Measurements from ENCODE around the gene GLRX. TPM values are rescaled to one million over a fixed set of nuclear protein-coding genes. Genes with fewer than 3 reads are reported as not detected.

GLRX gene
- polyA plus RNA-seq, 2 of the 4 experiments (the other 2 are of a cell fraction): 106 to 329 TPM

DNA sequence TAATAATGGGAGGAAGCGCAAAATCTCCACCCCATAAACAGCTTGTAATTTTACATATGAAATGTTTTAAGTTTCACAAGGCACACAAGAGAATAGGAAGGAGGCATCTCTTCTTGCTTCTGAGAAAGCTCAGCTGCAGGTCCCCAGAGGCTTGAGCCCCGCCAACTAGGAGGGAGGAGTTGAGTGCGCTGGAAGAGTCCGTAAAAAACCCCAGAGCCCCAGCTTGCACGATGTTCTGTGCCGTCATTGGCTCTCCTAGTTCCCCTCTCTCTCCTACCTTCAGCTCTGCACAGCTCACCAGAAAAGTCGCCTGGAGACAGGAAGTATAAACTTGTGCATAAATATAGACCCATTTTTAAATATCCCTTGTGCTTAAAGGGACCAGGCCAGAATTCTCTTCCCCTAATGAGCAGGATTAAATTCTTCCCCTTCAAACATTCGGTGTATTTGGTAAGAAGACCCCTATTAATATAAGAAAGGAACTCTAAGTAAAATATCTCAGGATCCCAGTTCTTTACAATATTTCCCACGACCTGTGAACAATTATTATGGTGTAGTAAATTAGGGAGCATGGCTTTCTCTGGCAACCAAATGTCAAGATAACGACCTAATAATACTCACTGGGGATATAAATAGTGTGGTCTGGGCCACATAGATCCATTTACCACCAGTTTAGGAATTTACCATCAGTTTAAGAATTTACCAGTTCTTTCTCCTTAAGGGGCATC, 13.7 kb downstream of the GLRX start:
- no peak for TF ChIP-seq EP300 (IDR thresholded peaks at IDR 0.05)
- no peak for TF ChIP-seq CHD2 (IDR thresholded peaks at IDR 0.05; ENCODE audit: low read length, partially characterized antibody)
- ATAC-seq: no peak
- peaks cover 6% of the 10 kb centered on the region for H3K9me3 ChIP-seq
- no peak for FAIRE-seq
- no peak for DNase-seq (ENCODE audit: low read depth in 1 of 2, low spot score in 1 of 2)
- POLR2A ChIA-PET: no interaction called here
- 63% methylated on average over 10 of the region's 10 CpGs for WGBS (ENCODE audit: missing lambda C conversion rate)
- CTCF ChIA-PET: interaction anchor here (0.8 to 2.2 kb wide), 5 partner anchors 9 to 39 kb away, joined by 3 to 10 read pairs (median 3); partner anchors contain the start of gene GLRX
- peaks cover 67% of the 10 kb centered on the region for H3K4me1 ChIP-seq
- peak overlapping the region; percentile 38 for H3K4me2 ChIP-seq
- H3K4me3 ChIP-seq: no peak overlapping the region
- H3K27ac ChIP-seq: peak overlapping the region; percentile 70 to 75

DNA sequence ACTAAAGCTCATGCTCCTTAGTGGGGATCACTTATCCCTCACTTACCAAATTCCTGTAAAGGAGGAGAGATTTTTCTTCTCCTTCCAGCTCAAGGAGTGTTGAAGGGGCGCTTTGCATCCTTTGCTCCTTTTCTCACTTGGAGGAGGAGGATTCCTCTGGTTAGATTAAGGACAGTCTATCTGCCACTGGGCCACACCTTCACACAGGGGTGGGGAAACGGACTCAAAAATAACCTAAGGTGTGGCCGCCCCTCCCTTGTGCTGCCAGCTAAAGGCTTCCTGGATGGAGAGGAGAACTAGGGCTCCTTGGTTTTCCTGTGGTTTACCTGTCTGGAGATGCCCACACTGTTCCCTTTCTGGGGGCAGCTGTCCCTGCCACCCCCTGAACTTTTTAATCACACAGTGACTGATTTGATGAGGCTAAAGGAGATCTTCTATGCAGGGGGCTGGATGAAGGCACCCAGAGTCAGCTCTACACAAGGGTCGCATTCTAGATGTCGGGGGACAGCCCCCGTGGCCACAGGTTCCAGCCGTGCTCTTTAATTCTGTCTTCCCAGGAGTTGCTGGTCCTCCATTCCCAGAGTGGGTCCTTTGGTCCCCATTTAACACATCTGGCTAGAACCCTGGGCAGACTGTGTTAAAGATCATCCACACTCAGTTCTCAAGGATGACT, 14.4 kb downstream of the GLRX start:
- 85% methylated on average over 7 of the region's 7 CpGs for WGBS (ENCODE audit: missing lambda C conversion rate)
- no peak overlapping the region for H3K4me3 ChIP-seq
- DNase-seq (ENCODE audit: low read depth in 1 of 2, low spot score in 1 of 2) (no peak), ATAC-seq (no peak), FAIRE-seq (no peak)
- H3K27ac ChIP-seq: peak overlapping the region; percentile 33 to 70; a peak in 3 of 6 replicates
- ChIA-PET POLR2A (no interaction called here), CTCF (interaction anchor here (0.7 to 6.7 kb wide), 5 partner anchors 10 to 40 kb away, joined by 3 to 44 read pairs (median 3); no protein-coding TSS in a partner anchor)
- peaks cover 6% of the 10 kb centered on the region for H3K9me3 ChIP-seq
- peaks cover 69% of the 10 kb centered on the region for H3K4me1 ChIP-seq
- H3K4me2 ChIP-seq: no peak overlapping the region
- TF ChIP-seq ELK1 (IDR thresholded peaks at IDR 0.05; ENCODE audit: low read depth, low read length) (no peak), CBX2 (IDR thresholded peaks at IDR 0.05; ENCODE audit: borderline replicate concordance, low read depth) (no peak), MYC (IDR thresholded peaks at IDR 0.05; ENCODE audit: borderline replicate concordance, low read length) (no peak), EHMT2 (IDR thresholded peaks at IDR 0.05; ENCODE audit: low read depth) (no peak), HOXB5 (CRISPR knock-in tag; IDR thresholded peaks at IDR 0.05) (no peak), CBX8 (IDR thresholded peaks at IDR 0.05) (no peak), RAD21 (conservative IDR thresholded peaks at IDR 0.05 in 1 of 2, IDR thresholded peaks at IDR 0.05 in 1 of 2) (no peak), SREBF2 (IDR thresholded peaks at IDR 0.05) (no peak), HOXA7 (CRISPR knock-in tag; IDR thresholded peaks at IDR 0.05) (no peak), JUN (IDR thresholded peaks at IDR 0.05) (no peak), FOSB (CRISPR knock-in tag; IDR thresholded peaks at IDR 0.05) (no peak), E2F6 (IDR thresholded peaks at IDR 0.05; ENCODE audit: borderline replicate concordance, low read depth) (no peak), PHF8 (IDR thresholded peaks at IDR 0.05; ENCODE audit: borderline replicate concordance, low read depth) (no peak), POLR2A (IDR thresholded peaks at IDR 0.05; ENCODE audit: low read length) (no peak)
- TF ChIP-seq, protein P1, sequence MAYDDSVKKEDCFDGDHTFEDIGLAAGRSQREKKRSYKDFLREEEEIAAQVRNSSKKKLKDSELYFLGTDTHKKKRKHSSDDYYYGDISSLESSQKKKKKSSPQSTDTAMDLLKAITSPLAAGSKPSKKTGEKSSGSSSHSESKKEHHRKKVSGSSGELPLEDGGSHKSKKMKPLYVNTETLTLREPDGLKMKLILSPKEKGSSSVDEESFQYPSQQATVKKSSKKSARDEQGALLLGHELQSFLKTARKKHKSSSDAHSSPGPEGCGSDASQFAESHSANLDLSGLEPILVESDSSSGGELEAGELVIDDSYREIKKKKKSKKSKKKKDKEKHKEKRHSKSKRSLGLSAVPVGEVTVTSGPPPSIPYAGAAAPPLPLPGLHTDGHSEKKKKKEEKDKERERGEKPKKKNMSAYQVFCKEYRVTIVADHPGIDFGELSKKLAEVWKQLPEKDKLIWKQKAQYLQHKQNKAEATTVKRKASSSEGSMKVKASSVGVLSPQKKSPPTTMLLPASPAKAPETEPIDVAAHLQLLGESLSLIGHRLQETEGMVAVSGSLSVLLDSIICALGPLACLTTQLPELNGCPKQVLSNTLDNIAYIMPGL (CRISPR knock-in tag; IDR thresholded peaks at IDR 0.05; ENCODE audit: borderline replicate concordance): no peak
- TF ChIP-seq, protein P2, sequence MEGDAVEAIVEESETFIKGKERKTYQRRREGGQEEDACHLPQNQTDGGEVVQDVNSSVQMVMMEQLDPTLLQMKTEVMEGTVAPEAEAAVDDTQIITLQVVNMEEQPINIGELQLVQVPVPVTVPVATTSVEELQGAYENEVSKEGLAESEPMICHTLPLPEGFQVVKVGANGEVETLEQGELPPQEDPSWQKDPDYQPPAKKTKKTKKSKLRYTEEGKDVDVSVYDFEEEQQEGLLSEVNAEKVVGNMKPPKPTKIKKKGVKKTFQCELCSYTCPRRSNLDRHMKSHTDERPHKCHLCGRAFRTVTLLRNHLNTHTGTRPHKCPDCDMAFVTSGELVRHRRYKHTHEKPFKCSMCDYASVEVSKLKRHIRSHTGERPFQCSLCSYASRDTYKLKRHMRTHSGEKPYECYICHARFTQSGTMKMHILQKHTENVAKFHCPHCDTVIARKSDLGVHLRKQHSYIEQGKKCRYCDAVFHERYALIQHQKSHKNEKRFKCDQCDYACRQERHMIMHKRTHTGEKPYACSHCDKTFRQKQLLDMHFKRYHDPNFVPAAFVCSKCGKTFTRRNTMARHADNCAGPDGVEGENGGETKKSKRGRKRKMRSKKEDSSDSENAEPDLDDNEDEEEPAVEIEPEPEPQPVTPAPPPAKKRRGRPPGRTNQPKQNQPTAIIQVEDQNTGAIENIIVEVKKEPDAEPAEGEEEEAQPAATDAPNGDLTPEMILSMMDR (IDR thresholded peaks at IDR 0.05): no peak
- TF ChIP-seq, protein P3, sequence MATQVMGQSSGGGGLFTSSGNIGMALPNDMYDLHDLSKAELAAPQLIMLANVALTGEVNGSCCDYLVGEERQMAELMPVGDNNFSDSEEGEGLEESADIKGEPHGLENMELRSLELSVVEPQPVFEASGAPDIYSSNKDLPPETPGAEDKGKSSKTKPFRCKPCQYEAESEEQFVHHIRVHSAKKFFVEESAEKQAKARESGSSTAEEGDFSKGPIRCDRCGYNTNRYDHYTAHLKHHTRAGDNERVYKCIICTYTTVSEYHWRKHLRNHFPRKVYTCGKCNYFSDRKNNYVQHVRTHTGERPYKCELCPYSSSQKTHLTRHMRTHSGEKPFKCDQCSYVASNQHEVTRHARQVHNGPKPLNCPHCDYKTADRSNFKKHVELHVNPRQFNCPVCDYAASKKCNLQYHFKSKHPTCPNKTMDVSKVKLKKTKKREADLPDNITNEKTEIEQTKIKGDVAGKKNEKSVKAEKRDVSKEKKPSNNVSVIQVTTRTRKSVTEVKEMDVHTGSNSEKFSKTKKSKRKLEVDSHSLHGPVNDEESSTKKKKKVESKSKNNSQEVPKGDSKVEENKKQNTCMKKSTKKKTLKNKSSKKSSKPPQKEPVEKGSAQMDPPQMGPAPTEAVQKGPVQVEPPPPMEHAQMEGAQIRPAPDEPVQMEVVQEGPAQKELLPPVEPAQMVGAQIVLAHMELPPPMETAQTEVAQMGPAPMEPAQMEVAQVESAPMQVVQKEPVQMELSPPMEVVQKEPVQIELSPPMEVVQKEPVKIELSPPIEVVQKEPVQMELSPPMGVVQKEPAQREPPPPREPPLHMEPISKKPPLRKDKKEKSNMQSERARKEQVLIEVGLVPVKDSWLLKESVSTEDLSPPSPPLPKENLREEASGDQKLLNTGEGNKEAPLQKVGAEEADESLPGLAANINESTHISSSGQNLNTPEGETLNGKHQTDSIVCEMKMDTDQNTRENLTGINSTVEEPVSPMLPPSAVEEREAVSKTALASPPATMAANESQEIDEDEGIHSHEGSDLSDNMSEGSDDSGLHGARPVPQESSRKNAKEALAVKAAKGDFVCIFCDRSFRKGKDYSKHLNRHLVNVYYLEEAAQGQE (IDR thresholded peaks at IDR 0.05): no peak

Measured in A549 (cell line).